ENCODE results near the gene SLC5A1.

GRCh38 chr22:32055069-32055468 is 12.0 kb downstream of the SLC5A1 start:
- no peak for TF ChIP-seq CTCF (IDR thresholded peaks at IDR 0.05)
- TF ChIP-seq EZH2 (IDR thresholded peaks at IDR 0.05; ENCODE audit: borderline replicate concordance, insufficient read depth, low read depth, low read length, poor library complexity, severe bottlenecking): no peak
